OCI-LY3 (cell line): ENCODE measurements around the gene SCD5.

Experiments used
- CTCF ChIP-seq: fragments of 200-600, 300-600 bp; sonication (generic); IDR thresholded peaks from 2 replicates; pipeline ENCODE4 v1.5.1; 2014; ENCODE audit warnings: antibody characterized with exemption, low read length, low read depth
- EZH2phosphoT487 ChIP-seq: fragments of 200-600 bp; shearing (Covaris generic); IDR thresholded peaks from 2 replicates; pipeline ENCODE4 v1.6.1; 2018; ENCODE audit warnings: antibody characterized with exemption, mixed run types, low read depth

DNA sequence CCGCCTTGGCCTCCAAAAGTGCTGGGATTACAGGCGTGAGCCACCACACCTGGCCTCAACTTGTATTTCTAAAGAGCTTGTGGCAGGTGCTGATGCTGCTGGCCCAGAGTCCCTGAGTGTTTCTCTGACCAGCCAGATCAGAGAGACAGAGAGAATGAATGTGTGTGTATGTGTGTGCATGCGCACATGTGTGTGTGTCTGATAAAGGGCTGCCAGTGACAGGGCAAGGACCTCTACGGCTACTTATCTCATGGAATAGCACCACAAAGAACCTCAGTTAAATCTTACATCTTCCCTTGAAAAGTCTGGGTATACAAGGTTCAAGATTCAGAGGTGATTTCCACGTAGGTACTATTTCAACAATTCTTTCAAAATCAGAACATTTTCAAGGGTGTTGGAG, 86.0 kb downstream of the SCD5 start:
- TF ChIP-seq CTCF (no peak), EZH2phosphoT487 (no peak)
